Measurements from ENCODE around the gene SPOUT1.

SPOUT1 gene

DNA sequence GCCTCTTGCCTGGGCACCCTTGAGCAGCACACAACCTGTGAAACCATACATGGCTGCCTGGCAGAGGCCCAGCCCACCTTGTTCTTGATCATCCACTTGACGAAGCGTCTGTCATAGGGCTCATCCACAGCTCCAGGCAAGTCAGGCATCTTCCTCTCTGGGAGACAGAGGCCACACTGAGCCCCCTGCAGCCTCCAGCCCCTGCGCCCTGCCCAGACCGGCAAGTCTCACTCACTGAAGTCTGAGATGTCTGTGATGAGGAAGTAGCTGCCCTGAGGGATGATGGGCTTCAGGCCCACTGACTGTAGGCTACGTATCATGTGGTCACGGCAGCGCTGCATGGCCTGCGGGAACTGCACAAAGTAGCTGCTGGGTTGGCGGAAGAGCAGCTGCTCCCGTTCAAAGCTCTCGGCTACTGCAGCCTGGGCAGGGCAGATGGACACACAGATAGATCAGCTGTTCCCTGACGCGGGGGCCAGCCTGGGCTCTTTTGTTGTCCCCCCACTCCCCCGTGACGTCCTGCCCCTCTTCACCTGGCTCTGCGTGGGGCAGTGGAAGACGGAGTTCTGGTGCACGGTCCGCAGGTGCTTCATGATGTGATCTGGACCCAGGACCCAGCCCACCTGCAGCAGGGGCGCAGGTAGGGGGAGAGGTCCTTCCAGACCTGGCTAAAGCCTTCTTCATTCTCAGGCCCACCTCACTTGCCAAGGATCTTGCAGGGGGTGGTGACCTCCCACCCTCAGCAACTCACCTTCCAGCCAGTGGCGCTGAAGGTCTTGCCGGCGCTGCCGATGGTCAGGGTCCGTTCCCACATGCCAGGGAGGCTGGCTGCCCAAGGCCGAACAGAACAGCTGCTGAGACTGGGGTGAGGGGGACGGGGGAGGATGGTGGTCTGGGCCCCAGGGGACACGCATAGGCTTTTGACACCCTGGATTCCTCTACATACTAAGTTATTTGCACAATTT, 5.9 kb upstream of the SPOUT1 start:
- DNase-seq: no peak

DNA sequence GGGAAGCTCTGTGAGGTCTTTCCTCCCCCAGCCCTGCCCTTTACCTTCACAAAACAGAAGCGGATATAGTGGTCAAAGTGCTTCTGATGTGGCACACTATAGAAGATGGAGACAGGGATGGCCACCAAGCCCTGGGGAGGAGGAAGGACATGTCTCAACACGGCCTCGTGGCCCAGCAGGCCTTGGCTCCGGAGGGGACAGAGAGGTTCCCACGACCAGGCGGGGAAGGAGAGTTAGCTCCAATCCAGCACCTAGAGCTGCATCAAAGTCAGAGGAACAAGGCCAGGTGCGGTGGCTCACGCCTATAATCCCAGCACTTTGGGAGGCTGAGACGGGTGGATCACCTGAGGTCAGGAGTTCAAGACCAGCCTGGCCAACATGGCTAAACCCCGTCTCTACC, 4.1 kb upstream of the SPOUT1 start:
- no peak for DNase-seq

DNA sequence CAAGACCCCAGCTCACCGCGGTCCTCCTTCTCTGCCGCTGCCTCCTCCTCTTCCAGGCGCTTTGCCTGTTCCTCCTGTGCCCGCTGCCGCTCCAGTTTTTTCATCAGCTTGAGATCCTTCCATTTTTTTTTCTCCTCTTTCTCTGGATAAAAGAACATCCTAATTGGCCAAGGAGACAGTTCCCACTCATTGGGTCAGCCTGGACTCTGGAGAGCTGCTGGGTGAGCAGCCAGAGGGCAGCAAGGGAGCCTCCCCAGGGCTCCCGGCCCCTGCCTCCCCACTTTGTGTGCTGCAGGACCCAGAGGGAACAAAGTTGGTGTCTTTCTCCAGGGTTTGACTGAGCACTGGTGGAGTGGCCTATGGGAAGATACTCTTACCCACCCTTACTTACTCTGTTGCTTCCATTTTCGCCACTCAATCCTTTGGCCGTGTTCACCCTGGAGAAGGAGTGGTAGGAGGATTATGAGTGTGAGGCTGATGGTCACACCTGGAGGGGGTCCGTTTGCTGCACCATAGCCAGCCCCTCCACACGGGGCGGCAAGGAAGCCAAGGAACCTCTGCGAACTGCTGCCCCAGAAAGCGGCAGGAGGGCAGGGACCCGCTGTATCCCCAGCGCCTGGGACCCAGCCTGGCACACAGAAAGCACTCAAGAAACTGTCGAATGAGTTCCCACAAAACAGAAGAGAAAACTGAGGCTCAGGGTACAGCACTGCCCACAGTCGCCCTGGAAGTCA, 708 bp downstream of the SPOUT1 start:
- DNase-seq: no peak

DNA sequence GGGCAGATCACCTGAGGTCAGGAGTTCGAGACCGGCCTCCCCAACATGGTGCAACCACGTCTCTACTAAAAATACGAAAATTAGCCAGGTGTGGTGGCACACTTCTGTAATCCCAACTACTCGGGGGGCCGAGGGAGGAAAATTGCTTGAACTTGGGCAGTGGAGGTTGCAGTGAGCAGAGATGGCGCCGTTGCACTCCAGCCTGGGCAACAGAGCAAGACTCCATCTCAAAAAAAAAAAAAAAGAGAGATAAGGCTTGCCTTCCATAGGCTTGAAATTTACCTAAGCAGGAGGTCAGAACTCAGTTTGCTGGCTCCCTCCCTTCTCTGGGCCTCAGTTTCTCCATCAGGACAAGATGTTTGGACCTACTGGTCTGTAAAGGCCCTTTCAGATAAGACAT, 1.3 kb downstream of the SPOUT1 start:
- DNase-seq: no peak

DNA sequence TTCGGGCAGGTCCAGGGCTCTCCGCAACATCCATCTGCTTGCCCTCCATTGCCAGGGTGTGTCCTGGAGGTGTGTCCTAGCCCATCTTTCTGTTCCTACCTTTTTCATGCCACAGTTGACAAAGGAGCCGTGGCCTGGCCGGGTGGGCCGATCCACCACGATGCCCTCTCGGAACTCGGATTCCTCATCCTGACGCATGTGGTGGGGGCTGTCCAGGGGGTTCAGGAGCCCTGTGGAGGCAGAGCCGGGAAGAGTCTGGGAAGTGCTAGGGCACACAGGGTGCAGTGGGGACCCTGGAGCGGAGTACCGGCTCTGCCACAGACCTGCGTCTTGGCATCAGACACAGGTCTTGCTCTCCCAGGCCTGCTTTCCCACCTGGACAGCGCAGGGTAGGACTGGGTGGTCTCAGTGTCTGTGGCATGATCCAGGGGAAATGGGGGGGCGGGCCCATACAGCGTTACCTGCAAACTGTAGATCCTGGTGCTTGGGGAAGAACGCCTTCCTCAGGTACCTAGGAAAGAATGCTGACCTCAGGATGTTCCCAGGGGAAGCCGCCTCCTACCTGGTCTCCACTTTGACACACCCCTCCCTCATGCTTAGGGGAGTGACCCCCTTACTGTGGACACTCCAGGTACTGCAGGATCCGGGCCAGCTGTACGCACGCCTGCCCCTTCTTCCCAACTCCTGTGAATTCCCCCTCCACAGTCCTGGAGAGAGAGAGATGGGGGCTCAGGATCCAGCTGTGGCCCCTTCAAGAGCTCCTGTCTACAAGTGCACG, 3.5 kb downstream of the SPOUT1 start:
- DNase-seq: no peak

DNA sequence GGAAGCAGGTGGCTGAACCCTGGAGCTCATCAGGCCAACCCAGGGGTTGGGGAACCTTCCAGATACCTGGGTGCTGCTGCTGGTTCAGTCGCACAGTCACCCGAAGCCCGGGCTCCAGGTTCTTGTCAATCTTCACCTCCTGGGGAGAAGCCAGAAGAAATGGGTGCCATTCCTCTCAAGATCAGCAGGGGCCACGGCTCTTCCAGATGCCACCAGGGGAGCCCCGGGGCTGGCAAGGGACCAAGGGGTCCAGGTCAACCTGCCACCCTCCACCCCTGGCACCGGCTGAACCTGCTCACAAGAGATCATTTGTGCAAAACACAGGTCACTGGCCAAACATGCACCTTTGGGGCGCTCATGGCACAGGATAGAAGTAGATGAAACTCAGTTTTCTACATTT, 4.7 kb downstream of the SPOUT1 start:
- no peak for DNase-seq

DNA sequence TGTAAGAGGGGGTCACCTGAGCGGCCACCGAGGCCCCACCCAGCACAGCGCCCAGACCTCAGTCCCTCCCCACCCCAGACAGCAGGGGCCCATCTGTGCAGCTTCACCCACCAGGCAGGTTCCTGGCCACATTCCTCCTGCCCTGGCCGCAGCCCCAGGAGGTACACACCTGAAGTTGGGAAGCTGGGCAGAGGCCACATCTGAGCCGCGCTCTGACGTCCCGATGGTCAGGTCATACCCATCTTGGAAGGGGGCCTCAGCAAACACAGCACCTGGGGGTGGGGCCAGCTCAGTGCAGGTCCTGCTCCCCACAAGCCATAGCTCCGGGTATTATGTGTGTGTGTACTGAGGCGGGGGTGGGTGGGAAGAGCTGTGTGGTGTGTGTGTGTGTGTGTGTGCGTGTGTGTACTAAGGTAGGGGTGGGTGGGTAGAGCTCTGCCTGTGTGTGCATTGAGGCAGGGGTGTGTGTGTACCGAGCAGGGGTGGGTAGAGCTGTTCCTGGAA, 5.6 kb downstream of the SPOUT1 start:
- no peak for DNase-seq

DNA sequence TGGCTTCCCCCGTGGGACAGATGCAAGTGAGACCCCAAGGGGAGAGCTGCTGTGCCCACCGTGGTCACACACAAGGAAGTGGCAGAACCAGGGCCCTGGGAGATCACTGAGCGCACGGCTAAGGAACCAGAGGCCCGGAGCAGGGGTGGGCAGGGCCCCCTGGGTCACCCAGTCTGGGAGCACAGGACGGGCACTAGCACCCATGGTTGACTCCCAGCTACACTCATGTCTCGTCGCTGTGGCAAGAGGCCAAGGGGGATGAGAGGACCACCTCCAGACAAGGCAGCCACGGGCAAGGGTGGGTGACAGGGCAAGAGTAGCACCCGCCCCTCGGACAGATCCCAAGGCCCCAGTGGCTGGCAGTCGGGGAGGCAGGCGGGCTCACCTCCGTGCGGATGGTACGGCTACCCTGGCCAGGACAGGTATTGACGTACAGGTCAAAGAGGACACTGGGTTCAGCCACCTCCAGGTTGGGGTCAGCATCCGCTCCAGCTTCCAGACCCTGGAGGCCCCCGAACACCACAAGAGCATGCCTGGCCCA, 6.2 kb downstream of the SPOUT1 start:
- no peak for DNase-seq

DNA sequence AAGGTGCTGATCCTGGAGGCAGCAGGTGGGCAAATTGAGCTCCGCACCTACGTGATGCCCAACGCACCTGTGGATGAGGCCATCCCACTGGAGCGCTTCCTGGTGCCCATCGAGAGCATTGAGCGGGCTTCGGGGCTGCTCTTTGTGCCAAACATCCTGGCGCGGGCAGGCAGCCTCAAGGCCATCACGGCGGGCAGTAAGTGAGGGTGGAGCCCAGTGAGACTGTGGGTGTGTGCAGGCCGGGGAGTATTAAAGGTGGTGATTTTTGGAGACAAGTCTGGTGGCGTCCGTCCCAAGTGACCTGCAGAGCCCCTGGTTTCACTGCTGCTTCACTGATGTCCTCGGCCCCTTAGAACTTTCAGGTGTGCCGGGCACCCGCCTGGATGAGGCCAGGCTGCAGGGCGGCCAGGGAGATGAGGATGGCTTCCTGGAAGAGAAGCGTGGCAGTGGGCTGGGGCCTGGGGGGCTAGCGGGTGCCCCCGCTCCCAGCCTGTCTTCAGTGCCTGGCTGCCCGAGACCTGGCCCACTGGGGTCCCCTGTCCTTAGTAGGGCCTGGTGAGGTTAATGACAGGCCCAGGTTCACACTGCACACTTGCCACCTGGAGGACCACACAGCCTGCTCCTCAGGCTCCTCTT, 7.1 kb downstream of the SPOUT1 start:
- DNase-seq: no peak

DNA sequence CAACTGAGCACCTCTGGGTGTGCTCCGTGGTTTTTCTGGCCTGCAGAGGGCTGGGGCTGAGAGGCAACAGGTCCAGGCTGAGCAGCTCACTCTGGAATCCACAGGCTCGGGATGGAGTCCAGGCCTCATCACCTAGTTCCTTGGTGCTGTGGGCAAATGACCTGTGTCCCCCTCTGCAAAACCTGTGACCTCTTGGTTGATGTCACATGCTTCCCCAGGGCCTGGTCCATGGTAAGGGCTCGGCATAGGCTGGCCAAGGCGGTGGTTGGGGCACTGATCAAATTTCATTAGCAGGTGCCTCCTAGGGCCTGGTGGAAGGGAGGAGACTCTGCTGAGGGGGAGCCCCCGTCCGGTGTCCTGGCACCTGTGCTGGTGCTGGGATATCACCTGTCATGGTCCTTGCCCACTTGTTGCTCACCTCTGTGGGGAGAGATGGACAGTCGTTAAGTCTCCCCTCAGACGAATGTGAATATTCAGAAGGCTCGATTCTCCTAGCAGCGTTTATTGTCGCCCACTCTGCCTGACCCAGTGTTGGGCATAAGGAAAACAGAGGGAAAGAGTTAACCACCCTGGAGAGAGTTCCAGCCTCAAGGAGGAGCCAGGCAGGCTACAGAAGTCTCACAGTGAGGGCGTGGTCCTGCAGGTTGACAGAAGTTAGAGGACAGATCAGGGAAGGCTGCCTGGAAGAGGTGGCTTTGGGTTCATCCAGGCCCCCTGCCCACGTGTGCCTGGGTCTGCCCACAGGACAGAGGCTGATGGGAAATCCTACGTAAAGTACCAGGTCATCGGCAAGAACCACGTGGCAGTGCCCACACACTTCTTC, 7.8 kb downstream of the SPOUT1 start:
- DNase-seq: no peak

DNA sequence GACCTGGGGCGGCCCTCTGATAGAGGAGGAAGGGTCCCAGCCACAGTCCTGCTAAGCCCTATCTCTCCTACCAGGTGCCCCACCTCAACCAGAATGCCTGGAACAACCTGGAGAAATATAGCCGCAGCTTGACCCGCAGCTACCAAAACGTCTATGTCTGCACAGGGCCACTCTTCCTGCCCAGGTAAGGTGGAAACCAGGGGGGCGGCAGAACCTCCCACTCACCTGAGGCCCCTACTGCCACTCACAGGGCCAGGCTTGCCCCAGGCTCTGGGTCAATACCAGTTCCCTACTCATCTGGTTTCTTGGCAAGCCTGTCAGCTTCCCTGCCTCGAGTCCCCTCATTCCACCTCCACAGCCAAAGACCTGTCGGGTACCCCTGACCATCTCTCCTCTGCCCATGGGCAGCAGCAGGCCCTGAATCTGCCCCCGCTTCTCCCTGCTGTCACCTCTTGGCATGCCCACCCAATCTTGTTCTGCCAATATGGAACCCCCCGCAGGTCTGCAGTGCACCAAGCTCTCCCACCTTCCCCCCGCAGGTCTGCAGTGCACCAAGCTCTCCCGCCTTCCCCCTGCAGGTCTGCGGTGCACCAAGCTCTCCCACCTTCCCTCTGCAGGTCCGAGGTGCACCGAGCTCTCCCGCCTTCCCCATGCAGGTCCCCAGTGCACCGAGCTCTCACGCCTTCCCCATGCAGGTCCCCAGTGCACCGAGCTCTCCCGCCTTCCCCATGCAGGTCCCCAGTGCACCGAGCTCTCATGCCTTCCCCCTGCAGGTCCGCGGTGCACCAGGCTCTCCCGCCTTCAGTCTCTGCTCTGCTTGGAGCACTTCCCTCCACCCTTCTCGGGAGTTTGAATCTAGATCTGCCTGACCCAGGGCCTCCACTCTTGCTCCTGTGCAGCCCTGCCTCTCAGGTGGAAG, 8.7 kb downstream of the SPOUT1 start:
- DNase-seq: no peak

DNA sequence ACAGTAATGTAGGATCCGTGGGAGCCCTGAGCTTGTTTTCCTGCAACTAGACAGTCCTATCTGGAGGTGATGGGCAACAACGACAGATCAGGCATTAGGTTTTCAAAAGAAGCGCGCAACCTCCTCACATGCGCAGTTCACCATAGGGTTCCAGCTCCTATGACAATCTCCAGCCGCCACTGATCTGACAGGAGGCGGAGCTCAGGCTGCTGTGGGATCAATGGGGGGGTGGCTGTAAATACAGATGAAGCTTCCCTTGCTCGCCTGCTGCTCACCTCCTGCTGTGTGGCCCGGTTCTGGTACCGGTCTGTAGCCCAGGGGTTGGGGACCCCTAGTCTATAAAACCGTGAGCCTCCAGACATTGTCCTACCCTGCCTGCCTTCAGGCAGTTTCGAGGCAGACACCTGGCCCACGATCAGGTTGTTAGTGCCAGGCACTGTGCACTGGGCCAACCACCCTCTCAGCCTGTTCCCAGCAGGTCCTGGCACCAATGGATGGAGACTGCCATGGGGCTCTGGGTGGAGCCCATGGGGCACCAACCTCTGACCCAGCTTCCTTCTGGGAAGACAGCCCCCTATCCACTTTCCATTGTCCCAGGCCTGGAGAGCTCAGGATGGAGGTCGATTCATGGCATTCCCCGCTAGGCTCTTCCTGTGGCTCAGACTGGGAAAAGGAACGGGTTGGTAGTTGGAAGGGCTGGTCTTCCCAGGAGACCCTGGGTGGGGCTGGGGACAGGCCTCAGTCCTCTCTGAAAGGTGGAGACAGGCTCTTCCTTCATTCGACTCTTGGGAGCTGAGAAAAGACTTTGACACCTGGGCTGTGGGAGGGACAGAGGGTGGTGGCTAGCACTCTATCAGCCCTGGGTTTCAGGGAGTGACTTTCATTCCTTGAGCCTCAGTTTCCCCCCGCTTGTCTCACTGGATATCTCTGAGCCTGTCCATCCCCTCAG, 9.6 kb downstream of the SPOUT1 start:
- no peak for DNase-seq

DNA sequence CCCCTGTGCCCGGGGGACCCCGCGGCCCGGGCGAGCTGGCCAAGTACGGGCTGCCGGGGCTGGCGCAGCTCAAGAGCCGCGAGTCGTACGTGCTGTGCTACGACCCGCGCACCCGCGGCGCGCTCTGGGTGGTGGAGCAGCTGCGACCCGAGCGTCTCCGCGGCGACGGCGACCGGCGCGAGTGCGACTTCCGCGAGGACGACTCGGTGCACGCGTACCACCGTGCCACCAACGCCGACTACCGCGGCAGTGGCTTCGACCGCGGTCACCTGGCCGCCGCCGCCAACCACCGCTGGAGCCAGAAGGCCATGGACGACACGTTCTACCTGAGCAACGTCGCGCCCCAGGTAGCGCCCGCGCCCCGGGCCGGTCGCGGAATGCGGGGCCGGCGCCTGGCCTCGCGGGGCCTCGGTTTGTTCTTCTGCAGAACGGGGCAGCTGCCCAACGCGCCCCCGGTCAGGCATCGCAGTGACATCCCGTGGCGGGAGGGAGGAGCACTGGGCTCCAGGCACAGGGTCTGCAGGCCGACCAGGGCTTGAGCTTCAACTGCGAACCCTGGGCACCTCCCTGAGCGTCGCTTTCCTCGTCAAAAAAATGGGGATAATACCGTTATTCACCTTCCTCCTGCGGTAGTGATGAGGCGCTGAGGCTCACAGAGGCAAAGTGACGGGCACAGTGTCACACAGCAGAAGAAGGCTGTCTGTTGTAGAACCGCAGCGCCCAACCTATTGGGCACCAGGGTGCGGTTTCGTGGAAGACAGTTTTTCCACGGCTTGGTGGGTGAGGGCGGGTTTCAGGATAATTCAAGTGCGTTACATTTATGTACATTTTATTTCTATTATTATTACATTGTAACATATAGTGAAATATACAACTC, 10.5 kb downstream of the SPOUT1 start:
- no peak for DNase-seq

DNA sequence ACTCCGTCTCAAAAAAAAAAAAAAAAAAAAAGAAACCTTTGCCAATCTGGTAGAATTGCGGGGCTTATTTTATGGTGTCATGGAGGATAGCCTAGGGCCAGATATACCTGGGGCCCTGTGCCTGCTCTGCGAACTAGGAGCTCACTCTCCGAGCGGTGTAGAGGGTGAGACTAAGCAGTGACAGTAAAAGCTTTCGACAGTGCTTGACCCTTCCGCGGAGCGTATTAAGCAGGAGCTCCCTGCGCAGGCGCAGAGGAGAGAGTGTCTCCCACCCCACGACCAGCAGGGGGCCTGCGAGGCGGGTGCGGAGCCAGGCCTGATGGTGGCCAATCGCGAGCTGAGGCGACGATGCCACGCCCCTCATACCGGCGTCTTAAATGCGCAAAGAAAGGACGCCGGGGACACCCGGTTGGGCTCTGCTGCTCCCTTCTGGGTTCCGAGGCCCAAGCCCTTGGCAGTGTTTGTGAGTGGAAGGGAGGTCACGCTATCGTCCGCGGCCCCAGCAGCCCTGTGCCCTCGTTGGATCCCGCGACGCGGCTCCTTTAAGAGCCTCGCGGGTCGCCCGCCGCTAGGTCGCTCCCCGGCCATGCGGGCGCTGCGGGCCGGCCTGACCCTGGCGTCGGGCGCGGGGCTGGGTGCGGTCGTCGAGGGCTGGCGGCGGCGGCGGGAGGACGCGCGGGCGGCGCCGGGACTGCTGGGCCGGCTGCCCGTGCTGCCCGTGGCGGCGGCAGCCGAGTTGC, 11.3 kb downstream of the SPOUT1 start, which contains the start of gene ENDOG:
Gene ENDOG, plus strand, starts transcription at position 402 of the 740 bp plus-strand sequence. Its CDS starts 185 bp downstream, at position 587.
- DNase-seq: peak; percentile 92

DNA sequence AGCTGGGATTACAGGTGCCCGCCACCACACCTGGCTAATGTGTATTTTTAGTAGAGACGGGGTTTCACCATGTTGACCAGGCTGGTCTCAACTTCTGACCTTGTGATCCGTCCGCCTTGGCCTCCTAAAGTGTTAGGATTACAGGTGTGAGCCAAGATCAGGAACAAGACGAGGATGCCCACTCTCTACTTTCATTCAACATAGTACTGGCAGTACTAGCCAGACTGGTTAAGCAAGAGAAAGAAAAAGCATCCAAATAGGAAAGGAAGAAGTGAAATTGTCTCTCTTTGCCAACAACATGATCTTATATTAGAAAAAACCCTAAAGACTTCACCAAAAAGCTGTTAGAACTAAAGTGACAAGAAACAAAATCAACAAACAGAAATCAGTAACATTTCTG, 18.7 kb downstream of the SPOUT1 start:
- DNase-seq: no peak

DNA sequence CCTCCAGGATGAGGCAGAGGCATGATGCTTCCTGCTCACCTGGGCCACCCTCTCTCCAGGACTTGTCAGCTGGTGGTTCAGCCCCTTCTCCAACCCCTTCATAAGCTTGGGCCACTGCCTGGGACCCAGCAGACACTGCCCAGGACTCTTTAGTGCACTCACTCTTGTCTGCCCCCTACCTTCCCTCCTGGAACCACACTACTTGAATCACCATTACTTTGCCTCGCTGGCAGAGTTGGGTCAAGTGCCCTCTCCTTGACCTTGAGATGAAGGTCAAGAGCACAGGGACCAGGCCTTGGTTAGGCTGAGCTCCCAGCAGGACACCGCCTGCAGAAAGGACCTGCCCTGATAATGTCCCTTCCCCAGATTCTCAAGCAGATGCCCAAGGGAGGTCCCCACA, 19.8 kb downstream of the SPOUT1 start:
- DNase-seq: no peak

DNA sequence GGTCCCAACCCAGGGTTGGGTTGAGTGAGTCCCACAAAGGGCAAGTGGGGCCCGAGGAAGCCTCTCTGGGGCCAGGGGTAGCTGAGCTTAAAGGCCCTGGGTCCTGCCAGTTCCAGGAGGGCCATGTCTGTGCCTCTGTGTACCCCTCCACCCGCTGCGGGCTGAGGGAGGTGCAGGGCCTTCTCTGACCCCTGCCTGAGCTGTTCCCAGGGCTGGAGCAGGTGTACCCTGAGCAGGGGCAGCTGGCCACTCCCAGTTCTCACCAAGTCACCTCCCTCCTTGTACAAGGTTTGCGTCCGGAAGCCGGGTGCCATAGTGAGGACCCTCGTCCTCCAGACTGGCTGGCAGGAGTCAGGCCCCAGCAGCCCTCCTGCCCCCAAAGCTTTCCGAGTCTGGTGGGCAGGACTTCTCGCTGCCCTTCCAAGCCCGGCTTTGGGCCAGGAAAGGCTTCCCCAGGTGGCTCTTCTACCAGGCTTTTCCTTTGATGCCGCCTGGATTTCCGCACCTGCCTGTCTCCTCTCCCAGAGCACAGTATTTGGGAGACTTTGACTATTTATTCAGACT, 20.5 kb downstream of the SPOUT1 start:
- DNase-seq: no peak

All from NCI-H1417 treated with DMSO at 0.1 percent for 48 hours (cell line).